Small intestine (tissue), 7 donors: ENCODE data around the gene DOK4. TPM values are rescaled to one million over a fixed set of nuclear protein-coding genes. Genes with fewer than 3 reads are reported as not detected.
A peak's percentile ranks its signal among the peaks of the same experiment; 100 is the strongest.

ENCODE experiments used
- DNase-seq, 2 donors: peaks; one replicate each; pipeline versions ENCODE4 v3.0.0 to v3.0.0-alpha.2; 2013
- FAIRE-seq: peaks from 2 replicates; lab custom pipeline; 2012; peaks lifted over from hg19 to GRCh38; lab: Jason Lieb, UNC
- H3K27ac ChIP-seq, 3 donors: one replicate each; pipeline ENCODE4 v1.5.1; 2013; ENCODE audit warnings: low read length in 2 of 3, mild to moderate bottlenecking in 2 of 3, control low read depth in 1 of 3, inconsistent platforms in 1 of 3, low read depth in 1 of 3, moderate library complexity in 1 of 3
- H3K27me3 ChIP-seq, 3 donors: one replicate each; pipeline ENCODE4 v1.6.1; 2013; ENCODE audit warnings: low read length in 3 of 3, inconsistent platforms in 1 of 3; ENCODE audit not compliant: control insufficient read depth in 3 of 3, insufficient read depth in 3 of 3
- H3K36me3 ChIP-seq, 3 donors: one replicate each; pipeline ENCODE4 v1.6.1; 2013; ENCODE audit warnings: low read length in 3 of 3, inconsistent platforms in 1 of 3, low read depth in 1 of 3, mild to moderate bottlenecking in 1 of 3, moderate library complexity in 1 of 3; ENCODE audit not compliant: control insufficient read depth in 3 of 3, insufficient read depth in 2 of 3
- H3K4me1 ChIP-seq, 3 donors: one replicate each; pipeline ENCODE4 v1.6.1; 2013; ENCODE audit warnings: low read length in 2 of 3, inconsistent platforms in 1 of 3, low read depth in 1 of 3, mild to moderate bottlenecking in 1 of 3, moderate library complexity in 1 of 3; ENCODE audit not compliant: control insufficient read depth in 3 of 3, insufficient read depth in 2 of 3
- H3K4me3 ChIP-seq, 3 donors: one replicate each; pipeline ENCODE4 v1.5.1; 2013; ENCODE audit warnings: low read length in 3 of 3, control low read depth in 1 of 3, inconsistent platforms in 1 of 3, low read depth in 1 of 3, mild to moderate bottlenecking in 1 of 3, moderate library complexity in 1 of 3
- H3K9me3 ChIP-seq, 2 donors: one replicate each; pipeline ENCODE4 v1.6.1; 2013; ENCODE audit warnings: low read depth in 1 of 2, low read length in 1 of 2; ENCODE audit not compliant: control insufficient read depth in 2 of 2, insufficient read depth in 1 of 2
- WGBS, 3 donors: extraction: QIAGEN DNeasy Blood & Tissue Kit; methylation state at CpG; one replicate each; pipeline ENCODE4 v1.1.7; 2013; 5-methylcytosine and 5-hydroxymethylcytosine counted together
- polyA plus RNA-seq, 4 donors: library from polyadenylated mRNA; stranded (reverse) in 3 of 4; unstranded in 1 of 4; fragments of 200-250 nt in 3 of 4; fragments of 120-200 nt in 1 of 4; gene quantifications; one replicate each; pipeline versions ENCODE4 v1.2.1 to v1.2.3, GENCODE V29; 2013
- donor health status: healthy with polysubstance abuse.
- donor health status: control.
- donor health status: control.
- donor health status: Bipolar disorder and iron deficiency.
- donor health status: healthy.

DOK4 gene
- polyA plus RNA-seq, 4 donors, result 53.0 to 144 (median 123) TPM

- no peaks in the 10 kb centered on the region for H3K27me3 ChIP-seq
- peak overlapping the region; percentile 73 to 86 (median 82) for H3K27ac ChIP-seq
- peak overlapping the region; percentile 71 to 91 (median 83) for H3K4me3 ChIP-seq
- DNase-seq (peak; percentile 34 to 79), FAIRE-seq (no peak)
- H3K36me3 ChIP-seq, result peaks cover 0 to 25% (median 0%) of the 10 kb centered on the region in 3 donors
- peaks cover 0 to 43% (median 7%) of the 10 kb centered on the region in 3 donors for H3K4me1 ChIP-seq
- peaks cover 0 to 8% of the 10 kb centered on the region in 2 donors for H3K9me3 ChIP-seq
- WGBS, 3 donors, result 45 to 66% (median 55%) methylated on average over 14 of the region's 14 CpGs
These were observed 990 bp downstream of the DOK4 start for GRCh38 chr16:57485091-57485915.

GRCh38 chr16:57484515-57485005, 1.7 kb downstream of the DOK4 start:
- 86 to 90% (median 89%) methylated on average over 8 of the region's 8 CpGs for WGBS, 3 donors
- peak overlapping the region in 2 of 3 donors; percentile 83 to 91 for H3K4me3 ChIP-seq
- no peak for DNase-seq
- H3K4me1 ChIP-seq, result peaks cover 0 to 48% (median 7%) of the 10 kb centered on the region in 3 donors
- FAIRE-seq, result no peak
- H3K27me3 ChIP-seq, result no peaks in the 10 kb centered on the region
- H3K9me3 ChIP-seq, result peaks cover 0 to 5% of the 10 kb centered on the region in 2 donors
- H3K36me3 ChIP-seq, result peaks cover 0 to 25% (median 0%) of the 10 kb centered on the region in 3 donors
- peak overlapping the region in 2 of 3 donors; percentile 82 to 86 for H3K27ac ChIP-seq

- H3K9me3 ChIP-seq, result no peaks in the 10 kb centered on the region
- peak; percentile 59 to 68 for DNase-seq
- peaks cover 0 to 31% (median 0%) of the 10 kb centered on the region in 3 donors for H3K36me3 ChIP-seq
- FAIRE-seq, result no peak
- WGBS, 3 donors, result 32 to 70% (median 59%) methylated on average over 17 to 19 of the region's 19 CpGs
- H3K27me3 ChIP-seq, result no peaks in the 10 kb centered on the region
- H3K27ac ChIP-seq, result peak overlapping the region in 2 of 3 donors; percentile 82 to 86
- peak overlapping the region in 2 of 3 donors; percentile 27 to 91 for H3K4me3 ChIP-seq
- H3K4me1 ChIP-seq, result peaks cover 0 to 52% (median 7%) of the 10 kb centered on the region in 3 donors
These were observed 2.4 kb downstream of the DOK4 start for GRCh38 chr16:57483725-57484514.

- WGBS, 3 donors, result 67 to 75% (median 71%) methylated on average over 14 of the region's 14 CpGs
- H3K36me3 ChIP-seq, result peaks cover 0 to 40% (median 0%) of the 10 kb centered on the region in 3 donors
- no peaks in the 10 kb centered on the region for H3K9me3 ChIP-seq
- H3K4me1 ChIP-seq, result peaks cover 0 to 60% (median 7%) of the 10 kb centered on the region in 3 donors
- DNase-seq (peak; percentile 44 to 79), FAIRE-seq (no peak)
- peak overlapping the region in 1 of 3 donors; percentile 82 for H3K27ac ChIP-seq
- H3K27me3 ChIP-seq, result no peaks in the 10 kb centered on the region
- H3K4me3 ChIP-seq, result no peak overlapping the region
These were observed 3.3 kb downstream of the DOK4 start for GRCh38 chr16:57482845-57483545.

- Histone ChIP-seq H3K4me3 (no peak overlapping the region), H3K27ac (peak overlapping the region in 2 of 3 donors; percentile 83 to 86), H3K27me3 (no peaks in the 10 kb centered on the region), H3K4me1 (peaks cover 0 to 68% (median 7%) of the 10 kb centered on the region in 3 donors), H3K9me3 (no peaks in the 10 kb centered on the region), H3K36me3 (peaks cover 0 to 56% (median 0%) of the 10 kb centered on the region in 3 donors)
- FAIRE-seq, result no peak
- 80 to 90% (median 85%) methylated on average over 4 of the region's 4 CpGs for WGBS, 3 donors
- no peak for DNase-seq
These were observed 4.9 kb downstream of the DOK4 start for GRCh38 chr16:57481421-57481820.

- H3K4me1 ChIP-seq, result peaks cover 0 to 74% (median 7%) of the 10 kb centered on the region in 3 donors
- H3K27me3 ChIP-seq, result no peaks in the 10 kb centered on the region
- WGBS, 3 donors, result 37 to 64% (median 56%) methylated on average over 5 to 6 of the region's 6 CpGs
- H3K36me3 ChIP-seq, result peaks cover 0 to 62% (median 0%) of the 10 kb centered on the region in 3 donors
- peak overlapping the region; percentile 83 to 86 (median 84) for H3K27ac ChIP-seq
- DNase-seq (no peak), FAIRE-seq (no peak)
- no peaks in the 10 kb centered on the region for H3K9me3 ChIP-seq
- no peak overlapping the region for H3K4me3 ChIP-seq
These were observed 5.5 kb downstream of the DOK4 start for GRCh38 chr16:57480754-57481230.

GRCh38 chr16:57479976-57480753, 6.1 kb downstream of the DOK4 start:
- DNase-seq (peak; percentile 95 to 96), FAIRE-seq (no peak)
- peaks cover 0 to 68% (median 0%) of the 10 kb centered on the region in 3 donors for H3K36me3 ChIP-seq
- peak overlapping the region; percentile 83 to 94 (median 84) for H3K27ac ChIP-seq
- no peaks in the 10 kb centered on the region for H3K27me3 ChIP-seq
- H3K9me3 ChIP-seq, result no peaks in the 10 kb centered on the region
- H3K4me3 ChIP-seq, result peak overlapping the region in 2 of 3 donors; percentile 56 to 67
- 16 to 31% (median 31%) methylated on average over 14 to 15 of the region's 15 CpGs for WGBS, 3 donors
- peaks cover 0 to 76% (median 7%) of the 10 kb centered on the region in 3 donors for H3K4me1 ChIP-seq
